Astrocyte (in vitro differentiated cells and primary cell): Measurements from ENCODE around the gene GLYATL2.

Experiments used
- EZH2 ChIP-seq: IDR thresholded peaks from 2 replicates; pipeline ENCODE4 v1.6.1; 2012; ENCODE audit warnings: mild to moderate bottlenecking, low read length, inconsistent platforms; ENCODE audit not compliant: insufficient read depth
- TF ChIP-seq, protein P1 (sequence below): IDR thresholded peaks from 2 replicates; pipeline ENCODE4 v1.5.1; 2011; ENCODE audit warnings: low read depth, mild to moderate bottlenecking, inconsistent platforms, low read length, moderate library complexity; ENCODE audit not compliant: insufficient read depth

DNA sequence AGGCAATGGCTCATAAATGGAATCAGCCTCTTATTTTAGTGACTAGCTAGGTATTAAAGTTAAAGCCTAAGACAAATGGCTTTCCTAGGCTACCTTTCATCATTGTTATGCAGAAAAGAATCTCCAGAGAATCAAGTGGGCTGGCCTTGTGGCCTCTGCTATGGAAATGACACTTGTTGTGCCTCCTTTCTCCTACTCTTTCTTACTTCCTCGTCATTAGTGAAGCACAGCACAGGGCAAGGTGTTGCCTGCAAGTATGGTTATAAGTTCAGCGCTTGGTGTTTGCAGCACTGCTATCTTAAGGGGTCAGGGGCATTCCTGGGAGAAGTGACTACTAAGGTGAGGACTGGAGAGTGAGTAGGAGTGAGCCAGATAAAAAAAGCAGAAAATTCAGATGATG is 49.4 kb upstream of the GLYATL2 start:
- TF ChIP-seq, protein P1, sequence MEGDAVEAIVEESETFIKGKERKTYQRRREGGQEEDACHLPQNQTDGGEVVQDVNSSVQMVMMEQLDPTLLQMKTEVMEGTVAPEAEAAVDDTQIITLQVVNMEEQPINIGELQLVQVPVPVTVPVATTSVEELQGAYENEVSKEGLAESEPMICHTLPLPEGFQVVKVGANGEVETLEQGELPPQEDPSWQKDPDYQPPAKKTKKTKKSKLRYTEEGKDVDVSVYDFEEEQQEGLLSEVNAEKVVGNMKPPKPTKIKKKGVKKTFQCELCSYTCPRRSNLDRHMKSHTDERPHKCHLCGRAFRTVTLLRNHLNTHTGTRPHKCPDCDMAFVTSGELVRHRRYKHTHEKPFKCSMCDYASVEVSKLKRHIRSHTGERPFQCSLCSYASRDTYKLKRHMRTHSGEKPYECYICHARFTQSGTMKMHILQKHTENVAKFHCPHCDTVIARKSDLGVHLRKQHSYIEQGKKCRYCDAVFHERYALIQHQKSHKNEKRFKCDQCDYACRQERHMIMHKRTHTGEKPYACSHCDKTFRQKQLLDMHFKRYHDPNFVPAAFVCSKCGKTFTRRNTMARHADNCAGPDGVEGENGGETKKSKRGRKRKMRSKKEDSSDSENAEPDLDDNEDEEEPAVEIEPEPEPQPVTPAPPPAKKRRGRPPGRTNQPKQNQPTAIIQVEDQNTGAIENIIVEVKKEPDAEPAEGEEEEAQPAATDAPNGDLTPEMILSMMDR, result no peak
- TF ChIP-seq EZH2, result no peak
